Measurements from ENCODE around the gene CHST4.

DNA sequence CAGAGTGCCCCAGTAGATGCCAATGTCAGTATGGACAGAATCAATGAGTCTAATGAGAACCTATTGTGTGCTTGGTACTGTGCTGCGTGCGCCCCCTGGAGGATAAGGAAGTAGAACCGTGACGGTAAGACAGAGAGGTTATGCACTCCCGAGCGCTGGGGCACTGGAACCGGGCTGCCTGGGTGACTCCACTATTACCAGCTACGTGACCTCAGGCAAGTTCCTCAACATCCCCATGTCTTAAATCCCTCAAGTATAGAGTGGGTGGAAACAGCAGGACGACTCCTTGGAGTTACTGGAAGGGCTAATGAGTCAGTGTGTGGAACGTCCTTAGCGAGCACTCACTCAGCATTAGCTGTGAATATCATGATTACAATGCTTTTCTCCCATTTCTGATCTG is 16.2 kb downstream of the CHST4 start:
- TF ChIP-seq CTCF (IDR thresholded peaks at IDR 0.05; ENCODE audit: low read length) (peak; percentile 69), EZH2 (optimal IDR thresholded peaks at IDR 0.05; ENCODE audit: low read depth, low read length) (no peak)

Measured in MM.1S (cell line).